GM21619 (cell line): ENCODE results near the gene TINAG.
A peak's percentile ranks its signal among the peaks of the same experiment; 100 is the strongest.
"Not testable (repeated sequence)": the region's sequence is repeated elsewhere in the genome, so short reads cannot be mapped to it uniquely, and the experiment has no call there.

Experiments used
- ATAC-seq: cut with Tn5 transposase; IDR thresholded peaks from one replicate; pipeline ENCODE4 v1.9.1; 2021; ENCODE audit not compliant: unreplicated experiment

The TINAG gene

GRCh38 chr6:54307439-54307910 lies 766 bp upstream of the TINAG start:
- peak; percentile 65 for ATAC-seq

GRCh38 chr6:54308986-54309315 lies 710 bp downstream of the TINAG start:
- ATAC-seq = no peak

- ATAC-seq = no peak
Measured at GRCh38 chr6:54310377-54311152, 2.3 kb downstream of the TINAG start.

- no peak for ATAC-seq
Measured at GRCh38 chr6:54315656-54316055, 7.4 kb downstream of the TINAG start.

GRCh38 chr6:54320871-54321270 lies 12.6 kb downstream of the TINAG start:
- no peak for ATAC-seq

GRCh38 chr6:54327631-54328030 lies 19.4 kb downstream of the TINAG start:
- no peak for ATAC-seq

- not testable (repeated sequence) for ATAC-seq
Measured at GRCh38 chr6:54331571-54331970, 23.3 kb downstream of the TINAG start.

- no peak for ATAC-seq
Measured at GRCh38 chr6:54335871-54336270, 27.6 kb downstream of the TINAG start.

- ATAC-seq = no peak
Measured at GRCh38 chr6:54353975-54354374, 45.7 kb downstream of the TINAG start.

- ATAC-seq = no peak
Measured at GRCh38 chr6:54354608-54355007, 46.4 kb downstream of the TINAG start.

GRCh38 chr6:54357141-54357540 lies 48.9 kb downstream of the TINAG start:
- ATAC-seq = no peak

- ATAC-seq = no peak
Measured at GRCh38 chr6:54361188-54361587, 52.9 kb downstream of the TINAG start.

GRCh38 chr6:54361734-54362133 lies 53.5 kb downstream of the TINAG start:
- no peak for ATAC-seq

- no peak for ATAC-seq
Measured at GRCh38 chr6:54366667-54367327, 58.6 kb downstream of the TINAG start.

- no peak for ATAC-seq
Measured at GRCh38 chr6:54377776-54378175, 69.5 kb downstream of the TINAG start.

GRCh38 chr6:54386295-54386694 lies 78.1 kb downstream of the TINAG start:
- ATAC-seq = no peak

- ATAC-seq = no peak
Measured at GRCh38 chr6:54390362-54390761, 82.1 kb downstream of the TINAG start.

GRCh38 chr6:54391577-54391976 lies 83.3 kb downstream of the TINAG start:
- ATAC-seq = no peak

- no peak for ATAC-seq
Measured at GRCh38 chr6:54403096-54403495, 94.9 kb downstream of the TINAG start.

GRCh38 chr6:54404791-54405190 lies 96.5 kb downstream of the TINAG start:
- ATAC-seq = no peak

GRCh38 chr6:54411767-54412166 lies 103.5 kb downstream of the TINAG start:
- no peak for ATAC-seq

GRCh38 chr6:54415517-54415916 lies 107.3 kb downstream of the TINAG start:
- no peak for ATAC-seq

GRCh38 chr6:54419885-54420284 lies 111.6 kb downstream of the TINAG start:
- no peak for ATAC-seq
